ENCODE data around the gene WAPL. TPM values are rescaled to one million over a fixed set of nuclear protein-coding genes. Genes with fewer than 3 reads are reported as not detected.

Gene WAPL
- total and polyA plus RNA-seq, 9 donors = 24.1 to 32.0 (median 25.3) TPM

DNA sequence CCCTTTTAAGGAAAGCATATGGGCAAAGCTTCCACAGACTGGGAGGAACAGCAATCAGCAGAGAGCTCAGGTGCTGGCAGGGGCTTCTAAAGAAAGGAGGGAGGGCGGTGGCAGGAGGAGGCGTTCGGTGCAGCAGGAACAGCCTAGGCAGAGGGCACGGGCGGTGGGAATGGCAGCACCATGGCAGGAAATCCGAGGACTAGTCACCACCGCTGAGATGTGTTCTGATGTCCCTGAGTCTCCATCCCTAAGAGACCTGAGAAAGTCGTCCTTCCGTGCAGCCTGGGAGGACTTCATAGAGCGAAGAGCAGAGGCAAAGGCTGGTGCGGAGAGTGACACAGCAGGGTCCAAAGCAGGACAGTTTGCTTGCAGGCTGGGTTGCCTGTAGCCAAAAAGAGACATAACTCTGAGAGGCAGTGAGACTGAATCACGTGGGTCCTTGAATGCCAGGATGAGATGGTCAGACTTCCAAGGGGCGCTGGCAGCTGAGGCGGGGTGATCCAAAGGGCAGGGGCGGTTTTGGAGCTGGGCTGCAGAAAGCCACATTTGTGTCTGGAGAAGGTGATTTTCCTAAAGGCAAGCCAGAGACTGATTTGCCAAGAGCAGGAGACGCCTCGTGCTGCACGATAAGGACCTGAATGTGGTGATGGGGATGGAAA is 119.2 kb downstream of the WAPL start:
- no peak overlapping the region for H3K4me3 ChIP-seq (ENCODE audit: low read length)

DNA sequence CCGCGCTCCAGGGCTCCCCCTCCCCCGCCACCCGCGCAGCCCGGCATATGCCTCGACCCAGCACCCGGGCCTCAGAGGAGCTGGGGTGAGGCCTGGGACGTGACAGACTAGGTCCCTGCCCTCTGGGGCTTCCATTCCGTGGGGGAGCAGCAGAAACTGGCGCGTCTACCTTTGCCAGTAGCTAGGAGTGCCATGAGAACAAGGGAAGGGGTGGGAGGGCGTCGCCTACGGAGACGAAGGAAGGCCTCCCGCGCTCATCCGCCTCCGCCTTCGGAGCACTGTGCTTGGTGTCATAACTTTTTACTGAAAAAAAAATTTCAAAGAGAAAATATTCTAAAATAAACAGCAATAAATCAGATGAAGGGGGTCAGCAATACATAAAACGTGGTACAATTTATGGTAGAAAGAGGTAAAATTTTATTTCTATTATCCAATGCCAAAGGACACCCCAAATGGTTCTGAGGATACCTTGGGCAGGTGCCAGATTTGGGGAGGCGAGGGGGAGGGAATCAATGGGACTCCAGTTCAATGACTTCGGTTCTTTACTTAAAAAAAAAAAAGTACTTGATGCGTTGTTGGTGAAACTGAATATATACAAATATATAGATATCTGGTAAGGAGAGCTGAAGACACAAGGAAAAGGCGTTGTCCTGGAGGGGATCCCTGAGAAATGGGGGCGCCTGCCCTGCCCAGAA is 119.9 kb downstream of the WAPL start:
- 2% methylated on average over 12 of the region's 27 CpGs for WGBS (ENCODE audit: insufficient coverage)
- peaks cover 25% of the 10 kb centered on the region for H3K4me1 ChIP-seq (ENCODE audit: control insufficient read depth, insufficient read depth, low read length)
- peak; percentile 18 for DNase-seq
- H3K9me3 ChIP-seq (replicated peaks; ENCODE audit: control insufficient read depth, low read depth, low read length) = no peaks in the 10 kb centered on the region
- H3K36me3 ChIP-seq (ENCODE audit: control insufficient read depth, insufficient read depth, low read length) = no peaks in the 10 kb centered on the region
- H3K27me3 ChIP-seq (ENCODE audit: control insufficient read depth, insufficient read depth, low read length) = peaks cover 44% of the 10 kb centered on the region
- no peak overlapping the region for H3K27ac ChIP-seq (ENCODE audit: low read length)
- peak overlapping the region; percentile 39 for H3K4me3 ChIP-seq (ENCODE audit: low read length)

More for the DNA sequence above, 119.2 kb downstream of the WAPL start:
- H3K9me3 ChIP-seq (replicated peaks; ENCODE audit: control insufficient read depth, low read depth, low read length) = no peaks in the 10 kb centered on the region
- no peaks in the 10 kb centered on the region for H3K36me3 ChIP-seq (ENCODE audit: control insufficient read depth, insufficient read depth, low read length)
- peaks cover 40% of the 10 kb centered on the region for H3K27me3 ChIP-seq (ENCODE audit: control insufficient read depth, insufficient read depth, low read length)
- DNase-seq = peak; percentile 52
- H3K27ac ChIP-seq (ENCODE audit: low read length) = no peak overlapping the region
- peaks cover 25% of the 10 kb centered on the region for H3K4me1 ChIP-seq (ENCODE audit: control insufficient read depth, insufficient read depth, low read length)
- WGBS (ENCODE audit: insufficient coverage) = 6% methylated on average over 18 of the region's 18 CpGs

DNA sequence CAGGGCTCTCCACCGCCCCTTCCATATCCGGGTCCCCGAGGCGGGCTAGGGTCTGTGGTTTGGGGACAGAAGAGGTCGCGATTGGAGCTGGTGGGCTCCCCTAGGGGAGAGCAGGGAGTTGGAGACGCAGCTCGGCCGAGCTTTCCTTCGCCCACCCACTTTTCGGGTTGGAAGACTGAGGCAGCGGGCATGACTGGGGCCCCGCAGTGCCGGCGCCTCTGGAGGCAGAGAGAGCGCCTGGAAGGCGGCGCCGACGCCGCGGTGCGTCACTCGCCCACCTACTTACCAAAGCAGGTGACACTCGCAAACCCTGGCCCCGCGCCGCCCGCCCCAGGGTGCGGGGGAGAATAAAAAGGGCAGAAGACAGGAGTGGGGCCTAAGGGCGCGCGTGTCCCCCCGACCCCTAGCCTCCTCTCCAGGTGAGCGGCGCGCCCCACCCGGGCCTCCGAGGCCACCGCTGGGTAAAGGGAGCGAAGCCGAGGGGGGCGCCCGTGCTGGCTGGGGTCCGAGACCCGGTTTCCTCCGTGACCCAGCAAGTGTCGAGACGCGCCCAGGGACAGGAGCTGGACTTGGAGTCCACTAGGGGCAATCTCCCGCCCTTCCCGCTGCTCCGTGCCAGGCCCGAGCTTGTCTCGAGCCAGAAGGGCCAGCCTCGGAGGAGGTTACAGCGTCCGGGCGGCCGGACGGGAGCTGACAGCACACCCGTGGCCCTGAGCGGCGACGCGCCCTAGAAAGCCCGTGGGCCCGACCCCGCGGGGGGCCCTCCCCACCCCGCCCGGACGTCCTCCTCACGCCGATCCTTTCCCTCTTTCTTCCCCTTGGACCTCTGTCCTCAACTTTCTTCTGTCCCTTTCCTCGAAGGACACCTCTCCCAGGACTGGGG is 120.6 kb downstream of the WAPL start:
- Histone ChIP-seq H3K4me1 (ENCODE audit: control insufficient read depth, insufficient read depth, low read length) (peaks cover 25% of the 10 kb centered on the region), H3K27ac (ENCODE audit: low read length) (no peak overlapping the region), H3K9me3 (replicated peaks; ENCODE audit: control insufficient read depth, low read depth, low read length) (no peaks in the 10 kb centered on the region), H3K36me3 (ENCODE audit: control insufficient read depth, insufficient read depth, low read length) (no peaks in the 10 kb centered on the region), H3K4me3 (ENCODE audit: low read length) (peak overlapping the region; percentile 39), H3K27me3 (ENCODE audit: control insufficient read depth, insufficient read depth, low read length) (peaks cover 44% of the 10 kb centered on the region)
- DNase-seq = peak; percentile 46
- WGBS (ENCODE audit: insufficient coverage) = under 1% methylated on average over 64 of the region's 76 CpGs

DNA sequence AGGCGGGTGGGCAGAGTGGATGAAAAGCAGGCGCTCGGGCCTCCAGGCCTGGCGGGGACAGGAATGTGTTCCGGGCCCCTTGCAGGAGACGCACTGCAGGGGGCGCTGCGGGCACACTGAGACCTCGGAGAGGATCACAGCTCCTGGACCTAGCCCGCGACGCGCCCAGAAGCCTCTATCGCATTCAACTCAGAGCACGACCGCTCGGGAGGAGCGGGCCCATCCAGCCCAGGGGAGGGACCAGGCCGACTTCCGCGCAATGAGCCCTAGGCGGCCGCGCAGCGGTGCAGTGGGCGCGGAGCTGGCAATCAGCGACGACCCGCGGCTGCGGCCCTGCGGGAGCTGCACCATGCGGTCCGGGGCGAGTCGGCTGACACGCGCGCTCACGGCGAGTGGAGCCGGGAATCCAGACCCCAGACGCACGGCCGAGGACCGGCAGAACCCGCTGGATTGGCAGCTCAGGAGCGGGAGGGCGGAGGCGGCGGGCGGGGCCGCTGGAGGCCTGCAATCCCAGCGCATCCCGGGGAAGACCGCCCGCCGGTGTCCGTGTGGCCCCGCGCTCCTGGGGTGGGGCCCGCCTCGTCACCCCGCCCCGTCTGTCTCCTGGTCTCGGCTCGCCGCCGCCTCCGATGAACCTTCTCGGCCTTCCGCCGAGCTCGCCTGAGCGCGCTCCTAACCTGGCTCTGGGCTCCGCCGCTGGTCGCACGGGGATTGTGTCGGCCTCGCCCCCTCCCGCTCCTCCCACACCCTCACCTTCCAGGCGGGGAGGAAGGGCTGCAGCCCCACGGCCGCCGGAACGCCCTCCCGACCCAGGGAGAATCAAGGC is 121.5 kb downstream of the WAPL start:
- Histone ChIP-seq H3K27me3 (ENCODE audit: control insufficient read depth, insufficient read depth, low read length) (peaks cover 50% of the 10 kb centered on the region), H3K27ac (ENCODE audit: low read length) (no peak overlapping the region), H3K4me1 (ENCODE audit: control insufficient read depth, insufficient read depth, low read length) (peaks cover 25% of the 10 kb centered on the region), H3K9me3 (replicated peaks; ENCODE audit: control insufficient read depth, low read depth, low read length) (no peaks in the 10 kb centered on the region), H3K4me3 (ENCODE audit: low read length) (peak overlapping the region; percentile 39), H3K36me3 (ENCODE audit: control insufficient read depth, insufficient read depth, low read length) (no peaks in the 10 kb centered on the region)
- DNase-seq = peak; percentile 95
- WGBS (ENCODE audit: insufficient coverage) = under 1% methylated on average over 81 of the region's 90 CpGs

DNA sequence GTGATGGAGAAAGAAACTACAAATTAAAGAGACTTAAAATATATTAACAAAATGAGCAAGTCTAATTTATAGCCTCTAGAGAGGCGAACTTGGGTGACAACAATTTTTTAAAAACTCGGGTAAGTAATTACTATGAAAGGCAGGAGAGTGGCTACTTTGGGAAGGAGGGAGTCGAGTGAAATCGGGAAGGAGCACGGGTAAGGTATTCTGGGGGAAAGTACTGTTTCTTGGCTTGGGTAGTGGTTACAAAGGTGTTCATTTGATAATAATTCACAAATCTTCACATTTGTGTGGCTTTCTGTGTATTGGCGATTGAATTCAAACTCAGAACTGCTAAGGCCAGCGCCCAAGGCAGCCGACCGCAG is 122.1 kb downstream of the WAPL start:
- Histone ChIP-seq H3K36me3 (ENCODE audit: control insufficient read depth, insufficient read depth, low read length) (no peaks in the 10 kb centered on the region), H3K27me3 (ENCODE audit: control insufficient read depth, insufficient read depth, low read length) (peaks cover 51% of the 10 kb centered on the region), H3K9me3 (replicated peaks; ENCODE audit: control insufficient read depth, low read depth, low read length) (no peaks in the 10 kb centered on the region), H3K4me1 (ENCODE audit: control insufficient read depth, insufficient read depth, low read length) (peaks cover 25% of the 10 kb centered on the region), H3K27ac (ENCODE audit: low read length) (no peak overlapping the region), H3K4me3 (ENCODE audit: low read length) (peak overlapping the region; percentile 39)
- 30% methylated on average over 6 of the region's 9 CpGs for WGBS (ENCODE audit: insufficient coverage)
- DNase-seq = no peak

DNA sequence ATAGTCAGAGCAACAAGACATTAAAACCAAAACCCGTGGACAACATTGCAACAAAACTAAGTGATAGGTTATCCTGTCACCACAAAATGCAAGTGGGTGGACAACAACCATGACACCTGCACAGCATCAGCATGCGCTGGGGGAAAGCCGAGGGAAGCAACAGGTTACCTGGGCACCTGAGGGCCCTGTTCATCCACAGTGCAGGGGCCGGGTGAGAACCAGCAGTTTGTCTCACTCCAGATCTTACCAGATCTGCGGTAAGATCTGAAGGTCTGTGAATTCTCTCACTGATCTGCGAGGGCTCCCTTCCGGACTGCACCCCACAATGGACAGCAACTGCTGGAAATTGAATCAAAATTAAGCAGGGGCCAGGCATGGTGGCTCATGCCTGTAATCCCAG is 124.5 kb downstream of the WAPL start:
- DNase-seq = no peak
- H3K36me3 ChIP-seq (ENCODE audit: control insufficient read depth, insufficient read depth, low read length) = no peaks in the 10 kb centered on the region
- no peak overlapping the region for H3K27ac ChIP-seq (ENCODE audit: low read length)
- 72% methylated on average over 6 of the region's 7 CpGs for WGBS (ENCODE audit: insufficient coverage)
- H3K9me3 ChIP-seq (replicated peaks; ENCODE audit: control insufficient read depth, low read depth, low read length) = no peaks in the 10 kb centered on the region
- H3K27me3 ChIP-seq (ENCODE audit: control insufficient read depth, insufficient read depth, low read length) = peaks cover 50% of the 10 kb centered on the region
- no peak overlapping the region for H3K4me3 ChIP-seq (ENCODE audit: low read length)
- H3K4me1 ChIP-seq (ENCODE audit: control insufficient read depth, insufficient read depth, low read length) = peaks cover 18% of the 10 kb centered on the region

DNA sequence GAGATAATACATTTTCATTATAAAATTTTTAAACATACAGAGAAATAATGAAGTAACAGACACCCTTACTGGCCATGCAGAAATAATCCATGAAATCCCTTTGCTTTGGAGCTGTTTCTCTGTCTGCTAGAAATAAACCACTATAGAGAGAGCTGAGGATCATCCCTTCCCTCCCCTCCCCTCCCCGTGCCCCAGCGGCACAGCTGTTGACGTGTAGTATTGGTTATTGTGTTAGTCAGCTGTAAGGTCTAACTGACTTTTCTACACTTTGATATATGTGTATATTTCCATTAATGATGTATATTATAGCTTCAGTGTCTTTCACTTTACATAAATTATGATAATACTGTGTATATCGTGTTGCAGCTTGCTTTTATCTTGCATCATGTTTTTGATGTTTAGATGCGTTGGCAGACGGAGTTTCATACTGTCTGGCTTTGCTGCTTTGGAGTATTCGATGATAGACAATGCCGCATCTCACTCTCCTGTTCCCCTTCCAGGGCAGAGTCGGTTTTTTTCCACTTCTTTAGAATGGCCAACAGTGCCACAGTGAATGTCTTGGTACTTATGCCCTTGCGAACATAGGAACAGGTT is 127.6 kb downstream of the WAPL start:
- Histone ChIP-seq H3K36me3 (ENCODE audit: control insufficient read depth, insufficient read depth, low read length) (no peaks in the 10 kb centered on the region), H3K9me3 (replicated peaks; ENCODE audit: control insufficient read depth, low read depth, low read length) (no peaks in the 10 kb centered on the region), H3K4me3 (ENCODE audit: low read length) (no peak overlapping the region), H3K27me3 (ENCODE audit: control insufficient read depth, insufficient read depth, low read length) (peaks cover 53% of the 10 kb centered on the region), H3K27ac (ENCODE audit: low read length) (no peak overlapping the region), H3K4me1 (ENCODE audit: control insufficient read depth, insufficient read depth, low read length) (peaks cover 4% of the 10 kb centered on the region)
- WGBS (ENCODE audit: insufficient coverage) = 77% methylated on average over 4 of the region's 10 CpGs
- no peak for DNase-seq

DNA sequence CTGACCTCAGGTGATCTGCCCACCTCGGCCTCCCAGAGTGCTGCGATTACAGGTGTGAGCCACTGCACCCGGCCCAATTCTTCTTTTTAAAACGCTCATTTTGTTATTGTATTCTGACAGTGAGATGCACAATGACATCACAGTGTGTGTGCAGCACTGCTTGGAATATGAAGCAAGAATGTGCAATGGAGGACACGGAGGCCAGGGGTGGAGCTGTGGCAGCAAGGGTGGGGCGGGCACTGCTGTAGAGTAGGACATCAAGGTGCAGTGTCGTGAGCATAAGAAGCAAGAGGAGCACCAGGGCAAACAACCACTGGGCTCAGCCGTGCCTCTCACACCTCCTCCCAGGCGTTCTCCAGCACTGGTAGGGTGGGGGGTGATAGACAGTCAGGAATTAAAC is 128.2 kb downstream of the WAPL start:
- Histone ChIP-seq H3K9me3 (replicated peaks; ENCODE audit: control insufficient read depth, low read depth, low read length) (no peaks in the 10 kb centered on the region), H3K36me3 (ENCODE audit: control insufficient read depth, insufficient read depth, low read length) (no peaks in the 10 kb centered on the region), H3K4me1 (ENCODE audit: control insufficient read depth, insufficient read depth, low read length) (peaks cover 4% of the 10 kb centered on the region), H3K4me3 (ENCODE audit: low read length) (no peak overlapping the region), H3K27ac (ENCODE audit: low read length) (no peak overlapping the region), H3K27me3 (ENCODE audit: control insufficient read depth, insufficient read depth, low read length) (peaks cover 57% of the 10 kb centered on the region)
- no peak for DNase-seq
- WGBS (ENCODE audit: insufficient coverage) = 82% methylated on average over 6 of the region's 9 CpGs

DNA sequence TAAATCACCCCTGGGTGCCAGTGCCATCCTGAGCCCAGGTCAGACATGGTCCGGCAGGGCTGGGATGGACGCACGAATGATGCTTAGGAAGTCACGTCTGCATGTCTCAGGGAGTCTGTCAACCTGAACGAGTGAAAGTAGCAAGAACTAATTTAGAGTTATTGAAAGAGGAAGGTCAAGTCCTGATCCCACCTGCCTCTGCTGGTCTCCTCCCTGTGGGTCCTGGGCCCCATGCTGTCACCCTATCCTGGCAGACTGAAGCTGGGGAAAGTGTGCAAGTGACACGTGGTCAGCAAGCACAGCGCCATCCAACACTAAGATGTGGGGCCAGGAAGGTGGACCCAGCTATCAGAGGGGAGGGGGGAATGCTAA is 128.9 kb downstream of the WAPL start:
- Histone ChIP-seq H3K27ac (ENCODE audit: low read length) (no peak overlapping the region), H3K36me3 (ENCODE audit: control insufficient read depth, insufficient read depth, low read length) (no peaks in the 10 kb centered on the region), H3K4me3 (ENCODE audit: low read length) (no peak overlapping the region), H3K27me3 (ENCODE audit: control insufficient read depth, insufficient read depth, low read length) (peaks cover 64% of the 10 kb centered on the region), H3K4me1 (ENCODE audit: control insufficient read depth, insufficient read depth, low read length) (peaks cover 4% of the 10 kb centered on the region), H3K9me3 (replicated peaks; ENCODE audit: control insufficient read depth, low read depth, low read length) (no peaks in the 10 kb centered on the region)
- no peak for DNase-seq
- 79% methylated on average over 5 of the region's 7 CpGs for WGBS (ENCODE audit: insufficient coverage)
